ENCODE results near the gene GPR137B. TPM values are rescaled to one million over a fixed set of nuclear protein-coding genes. Genes with fewer than 3 reads are reported as not detected.
"Not testable (repeated sequence)": the region's sequence is repeated elsewhere in the genome, so short reads cannot be mapped to it uniquely, and the experiment has no call there.

The GPR137B gene
- total and polyA plus RNA-seq, 4 experiments from 2014 or later, result 4.1 to 11.8 (median 8.3) TPM

- intact Hi-C loops (cut with micrococcal nuclease), result no loop called here
- Mint-ChIP-seq H3K4me3 (no peak overlapping the region), H3K36me3 (peaks cover 61 to 63% of the 10 kb centered on the region in 2 donors), H3K27me3 (no peaks in the 10 kb centered on the region), H3K9me3 (peaks cover 0 to 32% (median 24%) of the 10 kb centered on the region in 8 donors), H3K27ac (peak overlapping the region in 1 of 7 donors; percentile 2), H3K4me1 (peaks cover 0 to 3% (median 0%) of the 10 kb centered on the region in 4 donors)
- ChIA-PET POLR2A (ENCODE audit: partially characterized antibody) (no interaction called here), CTCF (ENCODE audit: partially characterized antibody) (no interaction called here)
- Histone ChIP-seq H3K27ac (ENCODE audit: low read depth, low read length) (no peak overlapping the region), H3K4me3 (ENCODE audit: low read length in 2 of 2) (no peak overlapping the region), H3K9me3 (ENCODE audit: control insufficient read depth in 1 of 2, low read length in 2 of 2) (no peaks in the 10 kb centered on the region), H3K4me1 (ENCODE audit: insufficient read depth, low read length) (no peaks in the 10 kb centered on the region), H3K27me3 (ENCODE audit: insufficient read depth, low read length) (no peaks in the 10 kb centered on the region), H3K36me3 (ENCODE audit: insufficient read depth, low read length) (no peaks in the 10 kb centered on the region)
- no peak for DNase-seq
Measured at GRCh38 chr1:236185687-236186086, 43.3 kb downstream of the GPR137B start.

DNA sequence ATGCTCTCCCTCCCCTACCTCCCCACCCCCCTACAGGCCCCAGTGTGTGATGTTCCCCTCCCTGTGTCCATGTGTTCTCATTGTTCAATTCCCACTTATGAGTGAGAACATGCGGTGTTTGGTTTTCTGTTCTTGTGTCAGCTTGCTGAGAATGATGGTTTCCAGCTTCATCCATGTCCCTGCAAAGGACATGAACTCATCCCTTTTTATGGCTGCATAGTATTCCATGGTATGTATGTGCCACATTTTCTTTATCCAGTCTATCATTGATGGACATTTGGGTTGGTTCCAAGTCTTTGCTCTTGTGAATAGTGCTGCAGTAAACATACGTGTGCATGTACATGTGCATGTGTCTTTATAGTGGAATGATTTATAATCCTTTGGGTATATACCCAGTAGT, 44.1 kb downstream of the GPR137B start:
- peaks cover 0 to 37% (median 28%) of the 10 kb centered on the region in 8 donors for H3K9me3 Mint-ChIP-seq
- H3K4me1 ChIP-seq (ENCODE audit: insufficient read depth, low read length); H3K4me3 ChIP-seq (ENCODE audit: low read length in 2 of 2); H3K36me3 ChIP-seq (ENCODE audit: insufficient read depth, low read length); H3K27me3 ChIP-seq (ENCODE audit: insufficient read depth, low read length); DNase-seq; CTCF ChIA-PET (ENCODE audit: partially characterized antibody); intact Hi-C loops (cut with micrococcal nuclease); H3K27ac ChIP-seq (ENCODE audit: low read depth, low read length); H3K4me3 Mint-ChIP-seq; H3K27me3 Mint-ChIP-seq; POLR2A ChIA-PET (ENCODE audit: partially characterized antibody); H3K9me3 ChIP-seq (ENCODE audit: control insufficient read depth in 1 of 2, low read length in 2 of 2); H3K4me1 Mint-ChIP-seq; H3K27ac Mint-ChIP-seq: not testable (repeated sequence)
- H3K36me3 Mint-ChIP-seq, result peaks cover 64 to 70% of the 10 kb centered on the region in 2 donors

DNA sequence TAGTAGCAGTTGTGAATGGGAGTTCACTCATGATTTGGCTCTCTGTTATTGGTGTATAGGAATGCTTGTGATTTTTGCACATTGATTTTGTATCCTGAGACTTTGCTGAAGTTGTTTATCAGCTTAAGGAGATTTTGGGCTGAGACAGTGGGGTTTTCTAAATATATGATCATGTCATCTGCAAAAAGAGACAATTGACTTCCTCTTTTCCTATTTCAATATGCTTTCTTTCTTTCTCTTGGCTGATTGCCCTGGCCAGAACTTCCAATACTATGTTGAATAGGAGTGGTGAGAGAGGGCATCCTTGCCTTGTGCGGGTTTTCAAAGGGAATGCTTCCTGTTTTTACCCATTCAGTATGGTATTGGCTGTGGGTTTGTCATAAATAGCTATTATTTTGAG, 45.7 kb downstream of the GPR137B start:
- H3K4me3 Mint-ChIP-seq; intact Hi-C loops (cut with micrococcal nuclease); H3K4me1 Mint-ChIP-seq; H3K4me3 ChIP-seq (ENCODE audit: low read length in 2 of 2); DNase-seq; POLR2A ChIA-PET (ENCODE audit: partially characterized antibody); CTCF ChIA-PET (ENCODE audit: partially characterized antibody); H3K27me3 ChIP-seq (ENCODE audit: insufficient read depth, low read length); H3K27ac ChIP-seq (ENCODE audit: low read depth, low read length); H3K27me3 Mint-ChIP-seq; H3K9me3 ChIP-seq (ENCODE audit: control insufficient read depth in 1 of 2, low read length in 2 of 2); H3K4me1 ChIP-seq (ENCODE audit: insufficient read depth, low read length); H3K27ac Mint-ChIP-seq; H3K36me3 ChIP-seq (ENCODE audit: insufficient read depth, low read length): not testable (repeated sequence)
- Mint-ChIP-seq H3K36me3 (peaks cover 70 to 79% of the 10 kb centered on the region in 2 donors), H3K9me3 (peaks cover 0 to 38% (median 28%) of the 10 kb centered on the region in 8 donors)

GRCh38 chr1:236193184-236193583, 50.8 kb downstream of the GPR137B start:
- Histone ChIP-seq H3K27me3 (ENCODE audit: insufficient read depth, low read length) (no peaks in the 10 kb centered on the region), H3K4me1 (ENCODE audit: insufficient read depth, low read length) (no peaks in the 10 kb centered on the region), H3K9me3 (ENCODE audit: control insufficient read depth in 1 of 2, low read length in 2 of 2) (no peaks in the 10 kb centered on the region), H3K4me3 (ENCODE audit: low read length in 2 of 2) (no peak overlapping the region), H3K36me3 (ENCODE audit: insufficient read depth, low read length) (no peaks in the 10 kb centered on the region), H3K27ac (ENCODE audit: low read depth, low read length) (no peak overlapping the region)
- Mint-ChIP-seq H3K4me1 (peaks cover 0 to 2% (median 0%) of the 10 kb centered on the region in 4 donors), H3K36me3 (peaks cover 79 to 90% of the 10 kb centered on the region in 2 donors), H3K27ac (no peak overlapping the region), H3K9me3 (peaks cover 4 to 71% (median 57%) of the 10 kb centered on the region in 8 donors), H3K27me3 (no peaks in the 10 kb centered on the region), H3K4me3 (no peak overlapping the region)
- intact Hi-C loops (cut with micrococcal nuclease), result no loop called here
- DNase-seq, result no peak
- POLR2A ChIA-PET (ENCODE audit: partially characterized antibody), result no interaction called here
- CTCF ChIA-PET (ENCODE audit: partially characterized antibody), result no interaction called here

DNA sequence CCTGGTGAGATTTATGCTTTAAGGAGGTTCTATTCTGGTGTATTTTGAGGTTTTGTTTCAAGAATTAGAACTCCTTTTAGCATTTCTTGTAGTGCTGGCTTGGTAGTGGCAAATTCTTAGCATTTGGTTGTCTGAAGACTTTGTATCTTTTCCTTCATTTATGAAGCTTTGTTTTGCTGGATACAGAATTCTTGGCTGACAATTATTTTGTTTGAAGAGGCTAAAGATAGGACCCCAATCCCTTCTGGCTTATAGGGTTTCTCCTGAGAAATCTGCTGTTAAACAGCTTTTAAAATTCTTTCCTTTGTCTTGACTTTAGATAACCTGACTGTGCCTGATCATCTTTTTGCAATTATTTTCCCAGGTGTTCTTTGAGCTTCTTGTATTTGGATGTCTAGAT, 58.6 kb downstream of the GPR137B start:
- intact Hi-C loops (cut with micrococcal nuclease), result no loop called here
- Mint-ChIP-seq H3K36me3 (peaks cover 83 to 90% of the 10 kb centered on the region in 2 donors), H3K27ac (peak overlapping the region in 1 of 7 donors; percentile 41), H3K27me3 (no peaks in the 10 kb centered on the region), H3K4me3 (no peak overlapping the region), H3K4me1 (no peaks in the 10 kb centered on the region), H3K9me3 (peaks cover 7 to 83% (median 76%) of the 10 kb centered on the region in 8 donors)
- H3K36me3 ChIP-seq (ENCODE audit: insufficient read depth, low read length), result no peaks in the 10 kb centered on the region
- H3K27ac ChIP-seq (ENCODE audit: low read depth, low read length), result no peak overlapping the region
- DNase-seq, result no peak
- no peaks in the 10 kb centered on the region for H3K4me1 ChIP-seq (ENCODE audit: insufficient read depth, low read length)
- no peaks in the 10 kb centered on the region for H3K27me3 ChIP-seq (ENCODE audit: insufficient read depth, low read length)
- peaks cover 0 to 6% of the 10 kb centered on the region in 2 donors for H3K9me3 ChIP-seq (ENCODE audit: control insufficient read depth in 1 of 2, low read length in 2 of 2)
- CTCF ChIA-PET (ENCODE audit: partially characterized antibody), result no interaction called here
- POLR2A ChIA-PET (ENCODE audit: partially characterized antibody), result no interaction called here
- H3K4me3 ChIP-seq (ENCODE audit: low read length in 2 of 2), result no peak overlapping the region

GRCh38 chr1:236201786-236202185, 59.4 kb downstream of the GPR137B start:
- peaks cover 4 to 78% (median 72%) of the 10 kb centered on the region in 8 donors for H3K9me3 Mint-ChIP-seq
- H3K4me3 Mint-ChIP-seq, result peak overlapping the region in 1 of 8 donors; percentile 48
- no peak overlapping the region for H3K4me3 ChIP-seq (ENCODE audit: low read length in 2 of 2)
- peak overlapping the region in 1 of 7 donors; percentile 5 for H3K27ac Mint-ChIP-seq
- no peak overlapping the region for H3K27ac ChIP-seq (ENCODE audit: low read depth, low read length)
- H3K27me3 ChIP-seq (ENCODE audit: insufficient read depth, low read length), result no peaks in the 10 kb centered on the region
- H3K27me3 Mint-ChIP-seq, result no peaks in the 10 kb centered on the region
- no peak for DNase-seq
- CTCF ChIA-PET (ENCODE audit: partially characterized antibody), result no interaction called here
- H3K36me3 Mint-ChIP-seq, result peaks cover 87 to 90% of the 10 kb centered on the region in 2 donors
- H3K9me3 ChIP-seq (ENCODE audit: control insufficient read depth in 1 of 2, low read length in 2 of 2), result peaks cover 0 to 6% of the 10 kb centered on the region in 2 donors
- no peaks in the 10 kb centered on the region for H3K4me1 ChIP-seq (ENCODE audit: insufficient read depth, low read length)
- H3K36me3 ChIP-seq (ENCODE audit: insufficient read depth, low read length), result no peaks in the 10 kb centered on the region
- intact Hi-C loops (cut with micrococcal nuclease), result no loop called here
- POLR2A ChIA-PET (ENCODE audit: partially characterized antibody), result no interaction called here
- H3K4me1 Mint-ChIP-seq, result no peaks in the 10 kb centered on the region

- intact Hi-C loops (cut with micrococcal nuclease), result no loop called here
- Mint-ChIP-seq H3K27ac (no peak overlapping the region), H3K4me1 (no peaks in the 10 kb centered on the region), H3K27me3 (no peaks in the 10 kb centered on the region), H3K36me3 (peaks cover 84 to 88% of the 10 kb centered on the region in 2 donors), H3K4me3 (no peak overlapping the region), H3K9me3 (peaks cover 3 to 56% (median 49%) of the 10 kb centered on the region in 8 donors)
- no peak for DNase-seq
- no peak overlapping the region for H3K27ac ChIP-seq (ENCODE audit: low read depth, low read length)
- no peak overlapping the region for H3K4me3 ChIP-seq (ENCODE audit: low read length in 2 of 2)
- ChIA-PET POLR2A (ENCODE audit: partially characterized antibody) (no interaction called here), CTCF (ENCODE audit: partially characterized antibody) (no interaction called here)
- H3K36me3 ChIP-seq (ENCODE audit: insufficient read depth, low read length), result no peaks in the 10 kb centered on the region
- peaks cover 0 to 6% of the 10 kb centered on the region in 2 donors for H3K9me3 ChIP-seq (ENCODE audit: control insufficient read depth in 1 of 2, low read length in 2 of 2)
- no peaks in the 10 kb centered on the region for H3K4me1 ChIP-seq (ENCODE audit: insufficient read depth, low read length)
- H3K27me3 ChIP-seq (ENCODE audit: insufficient read depth, low read length), result no peaks in the 10 kb centered on the region
Measured at GRCh38 chr1:236204039-236204438, 61.7 kb downstream of the GPR137B start.

DNA sequence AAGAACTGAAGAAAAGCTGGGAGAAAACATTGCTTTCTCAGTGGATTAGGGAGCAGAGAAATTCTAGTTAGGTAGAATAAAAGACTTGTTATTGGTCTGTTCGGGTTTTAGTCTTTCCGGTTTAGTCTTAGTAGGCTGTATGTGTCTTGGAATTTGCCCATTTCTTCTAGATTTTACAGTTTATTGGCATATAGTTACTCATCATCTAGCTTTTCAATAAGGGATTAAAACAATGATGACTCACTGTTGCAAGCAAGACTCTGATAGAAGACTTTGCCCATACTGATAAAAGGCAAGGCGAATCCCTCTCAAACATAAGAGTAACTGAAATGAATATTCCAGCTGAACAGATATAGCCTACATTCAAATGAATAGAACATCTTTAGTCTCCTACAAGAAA, 62.3 kb downstream of the GPR137B start:
- H3K36me3 Mint-ChIP-seq, result peaks cover 84 to 86% of the 10 kb centered on the region in 2 donors
- H3K9me3 Mint-ChIP-seq, result peaks cover 3 to 50% (median 43%) of the 10 kb centered on the region in 8 donors
- intact Hi-C loops (cut with micrococcal nuclease), result no loop called here
- Histone ChIP-seq H3K4me3 (ENCODE audit: low read length in 2 of 2) (no peak overlapping the region), H3K4me1 (ENCODE audit: insufficient read depth, low read length) (no peaks in the 10 kb centered on the region), H3K36me3 (ENCODE audit: insufficient read depth, low read length) (no peaks in the 10 kb centered on the region), H3K27ac (ENCODE audit: low read depth, low read length) (no peak overlapping the region), H3K27me3 (ENCODE audit: insufficient read depth, low read length) (no peaks in the 10 kb centered on the region), H3K9me3 (ENCODE audit: control insufficient read depth in 1 of 2, low read length in 2 of 2) (peaks cover 0 to 6% of the 10 kb centered on the region in 2 donors)
- H3K27me3 Mint-ChIP-seq, result no peaks in the 10 kb centered on the region
- POLR2A ChIA-PET (ENCODE audit: partially characterized antibody), result no interaction called here
- no peak overlapping the region for H3K27ac Mint-ChIP-seq
- CTCF ChIA-PET (ENCODE audit: partially characterized antibody), result interaction anchor here (0.6 kb wide), 1 partner anchor 26 kb away, joined by 3 read pairs; no protein-coding TSS in a partner anchor
- DNase-seq, result no peak
- no peaks in the 10 kb centered on the region for H3K4me1 Mint-ChIP-seq
- H3K4me3 Mint-ChIP-seq, result no peak overlapping the region

Measured in CD4-positive, alpha-beta memory T cell (primary cell).